Measurements from ENCODE around the gene DPYD. TPM values are rescaled to one million over a fixed set of nuclear protein-coding genes. Genes with fewer than 3 reads are reported as not detected.

Gene DPYD
- total and polyA plus RNA-seq, 11 donors: 2.6 to 38.4 (median 7.8) TPM

DNA sequence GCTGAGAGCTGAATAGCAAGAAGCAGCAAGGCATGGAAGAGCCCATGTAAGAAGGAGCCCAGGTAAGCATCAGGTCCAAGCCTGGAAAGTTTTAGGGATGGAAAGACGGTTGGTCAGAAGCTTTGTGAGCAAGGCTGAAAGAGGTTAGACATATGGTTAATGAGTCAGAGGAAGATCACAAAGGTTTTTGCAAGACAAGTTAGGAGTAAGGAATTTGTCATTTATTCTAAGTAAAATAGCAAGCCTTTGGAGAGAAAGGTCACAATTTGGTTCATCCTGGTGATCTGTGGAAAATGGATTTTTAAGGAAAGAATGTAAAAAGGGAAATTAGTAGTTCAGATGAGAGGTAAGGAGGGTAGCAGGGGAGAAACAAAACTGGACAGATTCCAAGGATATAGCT, 106.7 kb downstream of the DPYD start:
- intact Hi-C loops (cut with DNase I): loop anchor here in 2 of 10 donors (10.0 kb wide), 2 partner anchors 569 to 679 kb away; no protein-coding TSS in a partner anchor
- ATAC-seq: no peak

GRCh38 chr1:97812076-97812475, 108.8 kb downstream of the DPYD start:
- ATAC-seq: no peak
- Histone ChIP-seq H3K36me3 (no peaks in the 10 kb centered on the region), H3K4me3 (no peak overlapping the region), H3K27me3 (no peaks in the 10 kb centered on the region), H3K9me3 (no peaks in the 10 kb centered on the region), H3K4me1 (peaks cover 0 to under 1% (median 0%) of the 10 kb centered on the region in 12 donors), H3K27ac (no peak overlapping the region)
- TF ChIP-seq CTCF (IDR thresholded peaks at IDR 0.05) (no peak), POLR2A (IDR thresholded peaks at IDR 0.05) (no peak)
- DNase-seq: no peak
- intact Hi-C loops (cut with DNase I): loop anchor here in 2 of 10 donors (10.0 kb wide), 2 partner anchors 567 to 677 kb away; no protein-coding TSS in a partner anchor

More for the DNA sequence above, 106.7 kb downstream of the DPYD start:
- WGBS, 4 donors: 86 to 96% (median 87%) methylated on average over 1 of the region's 1 CpG
- Histone ChIP-seq H3K36me3 (no peaks in the 10 kb centered on the region), H3K27me3 (no peaks in the 10 kb centered on the region), H3K4me1 (peaks cover 0 to 3% (median 0%) of the 10 kb centered on the region in 12 donors), H3K27ac (no peak overlapping the region), H3K4me3 (no peak overlapping the region), H3K9me3 (no peaks in the 10 kb centered on the region)
- TF ChIP-seq CTCF (IDR thresholded peaks at IDR 0.05): no peak
- TF ChIP-seq POLR2A (IDR thresholded peaks at IDR 0.05): no peak
- DNase-seq: no peak

GRCh38 chr1:97806996-97807520, 113.8 kb downstream of the DPYD start:
- H3K9me3 ChIP-seq: no peaks in the 10 kb centered on the region
- WGBS, 4 donors: 52 to 72% (median 67%) methylated on average over 1 of the region's 1 CpG
- no peak overlapping the region for H3K4me3 ChIP-seq
- TF ChIP-seq POLR2A (IDR thresholded peaks at IDR 0.05): no peak
- TF ChIP-seq CTCF (IDR thresholded peaks at IDR 0.05): no peak
- peaks cover 0 to 8% (median 0%) of the 10 kb centered on the region in 12 donors for H3K4me1 ChIP-seq
- no peak overlapping the region for H3K27ac ChIP-seq
- DNase-seq (no peak), ATAC-seq (no peak)
- H3K36me3 ChIP-seq: no peaks in the 10 kb centered on the region
- H3K27me3 ChIP-seq: no peaks in the 10 kb centered on the region
- intact Hi-C loops (cut with DNase I): no loop called here

GRCh38 chr1:97806326-97806725, 114.5 kb downstream of the DPYD start:
- TF ChIP-seq POLR2A (IDR thresholded peaks at IDR 0.05) (no peak), CTCF (IDR thresholded peaks at IDR 0.05) (no peak)
- intact Hi-C loops (cut with DNase I): no loop called here
- Histone ChIP-seq H3K27ac (no peak overlapping the region), H3K4me3 (no peak overlapping the region), H3K9me3 (no peaks in the 10 kb centered on the region), H3K36me3 (no peaks in the 10 kb centered on the region), H3K27me3 (no peaks in the 10 kb centered on the region), H3K4me1 (peaks cover 0 to 8% (median 0%) of the 10 kb centered on the region in 12 donors)
- WGBS, 4 donors: 0 to 1% (median 0%) methylated on average over 1 of the region's 1 CpG
- no peak for DNase-seq
- ATAC-seq: no peak
